Astrocyte of the cerebellum (primary cell): Measurements from ENCODE around the gene CNNM4.

Experiments
- DNase-seq: peaks from one replicate; pipeline ENCODE4 v3.0.0-alpha.2; 2011; ENCODE audit warnings: low read depth
- H3K4me3 ChIP-seq: 2 replicates; pipeline ENCODE4 v1.5.1; 2011; ENCODE audit warnings: mild to moderate bottlenecking, low read depth, low read length, moderate library complexity
- CTCF ChIP-seq: IDR thresholded peaks from 2 replicates; pipeline ENCODE4 v1.5.1; 2012; ENCODE audit warnings: low read length, low read depth, moderate library complexity, mild to moderate bottlenecking; ENCODE audit errors: missing control alignments
- in situ Hi-C: cut with HindIII; loops from 2 replicates; pipeline ENCODE4 v1.10.0; 2017; ENCODE audit warnings: low sequenced_read_pairs

CNNM4 gene

DNA sequence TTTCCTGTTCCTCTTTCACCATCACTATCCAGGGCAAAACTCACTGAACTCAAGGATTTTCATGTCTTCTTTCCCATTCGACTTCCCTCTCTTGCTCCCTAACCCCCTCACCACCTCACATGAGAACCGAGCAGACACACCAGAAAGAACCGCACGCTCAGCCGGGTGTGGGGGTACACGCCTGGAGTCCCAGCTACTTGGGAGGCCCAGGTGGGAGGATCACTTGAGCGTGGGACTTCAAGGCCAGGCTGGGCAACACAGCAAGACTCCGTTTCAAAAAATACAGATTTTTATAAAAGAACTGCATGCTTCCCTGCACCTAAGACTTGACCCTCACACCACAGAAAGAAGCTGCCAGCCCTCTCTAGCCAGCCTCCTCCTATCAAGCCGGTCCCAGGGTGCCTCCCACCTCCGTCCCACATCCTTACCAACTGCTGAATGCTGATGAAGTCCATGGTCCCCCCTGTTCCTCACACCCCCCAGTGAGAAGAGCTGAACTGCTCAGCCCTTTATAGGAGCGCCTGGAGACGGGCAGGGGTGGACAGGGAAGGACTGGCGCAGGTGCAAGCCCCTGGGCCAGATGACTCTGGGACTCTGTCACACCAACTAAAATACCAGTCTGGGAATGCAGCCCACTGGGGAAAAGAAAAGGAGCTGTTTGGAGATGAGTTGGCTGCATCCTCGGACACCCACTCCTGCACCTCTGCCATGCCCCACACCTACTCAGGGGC, 83.0 kb downstream of the CNNM4 start, which contains the start of gene ANKRD23:
ANKRD23 (minus strand) TSS at position 484 of the 731 bp plus-strand sequence; CDS start at position 455, 29 bp downstream.
- DNase-seq = no peak
- H3K4me3 ChIP-seq = no peak within 1 kb of the TSS
- in situ Hi-C loops = no loop called here
- TF ChIP-seq CTCF = no peak

- DNase-seq = no peak
- in situ Hi-C loops = no loop called here
- H3K4me3 ChIP-seq = no peak overlapping the region
- no peak for TF ChIP-seq CTCF
Measured at GRCh38 chr2:96844405-96844808, 83.7 kb downstream of the CNNM4 start.

GRCh38 chr2:96846825-96847224, 86.1 kb downstream of the CNNM4 start:
- no peak overlapping the region for H3K4me3 ChIP-seq
- in situ Hi-C loops = no loop called here
- DNase-seq = no peak
- no peak for TF ChIP-seq CTCF

DNA sequence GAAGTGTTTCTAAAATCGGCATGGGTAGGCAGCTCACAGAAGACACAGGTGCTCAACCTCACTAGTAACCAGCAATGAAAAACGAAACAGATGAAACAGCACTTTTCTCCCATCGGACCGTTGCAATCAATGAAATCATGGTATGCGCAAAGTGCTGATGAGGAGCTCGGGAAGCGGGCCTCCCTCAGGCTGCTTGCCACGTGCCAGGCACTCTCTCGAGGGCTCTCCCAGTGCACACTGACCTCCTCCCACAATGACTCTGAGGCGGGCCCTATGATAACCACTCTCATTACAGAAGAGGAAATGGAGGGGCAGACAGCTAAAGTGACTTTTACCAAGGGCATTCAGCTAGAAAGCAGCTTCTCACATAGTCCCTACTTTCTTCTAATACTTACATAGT, 86.9 kb downstream of the CNNM4 start:
- H3K4me3 ChIP-seq = no peak overlapping the region
- in situ Hi-C loops = no loop called here
- no peak for DNase-seq
- TF ChIP-seq CTCF = no peak

GRCh38 chr2:96848264-96848663, 87.6 kb downstream of the CNNM4 start:
- no peak for DNase-seq
- in situ Hi-C loops = no loop called here
- H3K4me3 ChIP-seq = no peak overlapping the region
- TF ChIP-seq CTCF = no peak

- no peak overlapping the region for H3K4me3 ChIP-seq
- TF ChIP-seq CTCF = no peak
- in situ Hi-C loops = no loop called here
- DNase-seq = no peak
Measured at GRCh38 chr2:96852667-96853066, 92.0 kb downstream of the CNNM4 start.
